BLaER1 (cell line): ENCODE data around the gene CDC42EP5.
A peak's percentile ranks its signal among the peaks of the same experiment; 100 is the strongest.

Source experiments
- H3K27ac ChIP-seq: shearing (Covaris generic); formaldehyde crosslinking; 2 replicates; pipeline ENCODE4 v1.8.1; 2022
- H3K27me3 ChIP-seq: shearing (Covaris generic); formaldehyde crosslinking; 2 replicates; pipeline ENCODE4 v1.8.1; 2022
- H3K36me3 ChIP-seq: shearing (Covaris generic); formaldehyde crosslinking; 2 replicates; pipeline ENCODE4 v1.8.1; 2022
- H3K4me1 ChIP-seq: shearing (Covaris generic); formaldehyde crosslinking; 2 replicates; pipeline ENCODE4 v1.8.1; 2022
- H3K4me2 ChIP-seq: shearing (Covaris generic); formaldehyde crosslinking; 2 replicates; pipeline ENCODE4 v1.8.1; 2022
- H3K4me3 ChIP-seq: shearing (Covaris generic); formaldehyde crosslinking; 2 replicates; pipeline ENCODE4 v1.8.1; 2022
- H3K9ac ChIP-seq: shearing (Covaris generic); formaldehyde crosslinking; 2 replicates; pipeline ENCODE4 v1.8.1; 2022
- H3K9me3 ChIP-seq: shearing (Covaris generic); formaldehyde crosslinking; 2 replicates; pipeline ENCODE4 v1.8.1; 2022
- H4K20me1 ChIP-seq: shearing (Covaris generic); formaldehyde crosslinking; 2 replicates; pipeline ENCODE4 v1.8.1; 2022
- Cebpa-rat ChIP-seq: shearing (Covaris generic); IDR thresholded peaks from 2 replicates; pipeline ENCODE4 v1.8.1; 2022

CDC42EP5 gene

DNA sequence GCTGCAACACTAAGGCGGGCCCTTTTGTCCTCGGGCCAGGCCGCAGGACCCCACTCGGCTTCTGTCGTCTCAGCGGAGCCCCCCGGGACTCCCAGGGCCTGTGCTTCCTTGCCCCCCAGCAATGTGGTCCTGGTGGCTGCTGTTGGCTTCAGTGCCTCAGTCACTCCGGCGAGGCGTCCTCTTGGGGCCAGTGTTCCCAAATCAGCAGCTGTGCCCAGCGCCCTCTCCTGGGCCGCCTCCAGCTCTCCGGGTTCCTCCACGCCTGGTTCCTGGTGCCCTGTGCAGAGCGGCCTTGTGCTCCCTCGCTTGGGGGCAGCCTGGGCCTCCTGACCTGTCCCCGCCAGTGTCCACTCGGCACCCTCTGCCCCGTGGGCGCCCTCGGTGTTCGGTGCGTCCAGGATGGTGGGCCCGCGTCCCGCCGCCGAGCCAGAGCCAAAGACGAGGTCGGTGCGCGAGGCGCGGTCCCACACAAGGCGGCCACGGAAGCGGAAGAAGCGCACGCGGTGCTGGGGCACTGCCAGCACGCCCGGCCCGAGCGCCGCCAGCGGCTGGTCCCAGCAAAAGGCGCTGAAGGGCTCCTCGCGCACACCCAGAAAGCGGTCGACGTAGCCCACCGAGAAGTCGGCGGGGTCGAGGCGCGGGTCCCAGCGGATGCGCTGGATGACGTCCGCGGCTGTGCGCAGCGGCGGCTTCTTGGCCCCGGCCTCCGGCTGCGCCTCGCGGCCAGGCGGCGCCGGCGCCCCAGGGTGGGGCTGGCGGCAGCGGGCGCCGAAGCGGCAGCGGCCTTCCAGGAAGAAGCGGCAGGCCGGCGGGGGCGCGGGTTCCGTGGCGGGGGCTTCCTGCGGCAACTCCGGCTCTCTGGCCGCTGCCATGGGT lies 10.2 kb downstream of the CDC42EP5 start:
- Histone ChIP-seq H3K4me2 (peak overlapping the region; percentile 97), H3K9me3 (no peaks in the 10 kb centered on the region), H4K20me1 (peaks cover 48% of the 10 kb centered on the region), H3K4me3 (peak overlapping the region; percentile 84), H3K9ac (peak overlapping the region; percentile 97), H3K27ac (peak overlapping the region; percentile 99), H3K4me1 (peaks cover 65% of the 10 kb centered on the region), H3K36me3 (peaks cover 42% of the 10 kb centered on the region), H3K27me3 (no peaks in the 10 kb centered on the region)
- no peak for TF ChIP-seq Cebpa-rat

DNA sequence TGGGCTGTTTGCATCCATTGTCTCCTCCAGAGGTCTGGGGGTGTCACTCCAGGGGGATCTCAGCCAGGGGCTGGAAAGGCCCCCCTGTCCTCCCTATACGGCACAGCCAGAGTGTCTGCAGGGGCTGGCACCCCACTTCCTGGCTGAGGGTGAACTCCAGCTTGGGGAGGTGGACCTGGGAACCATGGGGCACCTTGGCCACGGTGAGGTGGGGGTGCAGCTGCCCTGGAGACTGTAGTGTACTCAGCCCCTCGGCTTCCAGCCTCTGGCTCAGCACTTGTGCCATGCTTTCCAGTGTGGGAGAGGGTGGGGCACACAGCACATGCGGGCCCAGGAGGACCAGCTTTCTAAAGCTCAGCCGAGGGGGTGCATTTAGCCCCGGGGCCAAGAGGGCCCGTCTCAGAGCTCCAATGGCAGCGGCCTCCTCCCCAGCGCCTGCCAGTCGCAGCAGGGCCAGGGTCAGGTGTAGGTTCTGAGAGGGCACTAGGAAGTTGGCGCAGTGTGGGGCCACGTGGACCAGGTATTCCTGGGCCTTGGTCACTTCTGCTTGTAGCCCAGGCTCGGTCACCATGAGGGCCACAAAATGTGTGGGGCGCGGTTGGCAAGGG lies 10.9 kb downstream of the CDC42EP5 start:
- Histone ChIP-seq H3K4me3 (peak overlapping the region; percentile 84), H3K9me3 (no peaks in the 10 kb centered on the region), H3K9ac (peak overlapping the region; percentile 97), H3K27ac (peak overlapping the region; percentile 99), H3K4me2 (peak overlapping the region; percentile 97), H3K4me1 (peaks cover 63% of the 10 kb centered on the region), H3K27me3 (no peaks in the 10 kb centered on the region), H3K36me3 (peaks cover 49% of the 10 kb centered on the region), H4K20me1 (peaks cover 55% of the 10 kb centered on the region)
- no peak for TF ChIP-seq Cebpa-rat

DNA sequence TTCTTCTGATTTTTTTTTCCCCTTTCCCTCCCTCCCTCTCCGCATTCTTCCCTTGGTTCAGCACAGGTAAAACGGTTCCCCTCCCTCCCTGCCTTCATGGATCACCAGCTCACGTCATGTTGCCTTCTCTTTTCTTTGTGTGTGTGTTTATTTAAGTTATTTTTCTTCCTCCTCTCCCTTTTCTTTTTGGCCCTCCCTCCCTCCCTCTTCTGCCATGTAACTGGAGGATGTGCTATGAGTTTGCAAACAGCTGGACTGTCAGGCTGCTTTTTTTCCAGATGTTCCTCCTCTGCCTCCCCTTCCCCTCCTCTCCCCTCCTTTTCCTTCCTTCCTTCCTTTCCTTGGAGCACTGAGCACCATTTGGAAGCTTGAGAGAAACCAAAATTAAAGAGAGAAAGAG lies 11.5 kb downstream of the CDC42EP5 start:
- peaks cover 61% of the 10 kb centered on the region for H4K20me1 ChIP-seq
- peak overlapping the region; percentile 84 for H3K4me3 ChIP-seq
- TF ChIP-seq Cebpa-rat = no peak
- H3K36me3 ChIP-seq = peaks cover 55% of the 10 kb centered on the region
- no peaks in the 10 kb centered on the region for H3K9me3 ChIP-seq
- peaks cover 62% of the 10 kb centered on the region for H3K4me1 ChIP-seq
- no peaks in the 10 kb centered on the region for H3K27me3 ChIP-seq
- H3K9ac ChIP-seq = peak overlapping the region; percentile 97
- peak overlapping the region; percentile 99 for H3K27ac ChIP-seq
- peak overlapping the region; percentile 97 for H3K4me2 ChIP-seq

DNA sequence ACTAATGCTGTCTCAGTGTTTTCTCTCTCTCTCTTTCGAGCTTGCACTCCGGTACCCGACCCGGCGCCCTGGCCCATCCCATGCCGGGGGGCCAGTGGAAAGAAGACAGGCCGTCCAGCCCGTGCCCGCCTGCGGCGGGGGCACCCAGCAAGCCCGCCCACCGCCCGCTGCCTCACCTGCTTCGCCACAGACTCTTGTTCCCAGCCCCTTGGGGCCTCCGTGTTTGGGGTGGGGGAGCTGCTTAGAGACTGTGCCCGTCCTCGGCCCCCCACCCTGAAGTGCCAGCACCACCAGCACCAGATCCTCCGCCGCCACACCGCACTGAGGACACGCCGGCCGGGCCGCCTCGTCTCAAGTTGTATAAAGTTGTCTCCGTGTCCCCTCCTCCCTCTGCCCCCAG lies 11.9 kb downstream of the CDC42EP5 start:
- Histone ChIP-seq H3K27ac (peak overlapping the region; percentile 60), H3K36me3 (peaks cover 59% of the 10 kb centered on the region), H3K27me3 (no peaks in the 10 kb centered on the region), H3K9ac (peak overlapping the region; percentile 67), H3K4me1 (peaks cover 58% of the 10 kb centered on the region), H3K4me3 (peak overlapping the region; percentile 44), H3K9me3 (no peaks in the 10 kb centered on the region), H4K20me1 (peaks cover 65% of the 10 kb centered on the region), H3K4me2 (peak overlapping the region; percentile 97)
- TF ChIP-seq Cebpa-rat = no peak

DNA sequence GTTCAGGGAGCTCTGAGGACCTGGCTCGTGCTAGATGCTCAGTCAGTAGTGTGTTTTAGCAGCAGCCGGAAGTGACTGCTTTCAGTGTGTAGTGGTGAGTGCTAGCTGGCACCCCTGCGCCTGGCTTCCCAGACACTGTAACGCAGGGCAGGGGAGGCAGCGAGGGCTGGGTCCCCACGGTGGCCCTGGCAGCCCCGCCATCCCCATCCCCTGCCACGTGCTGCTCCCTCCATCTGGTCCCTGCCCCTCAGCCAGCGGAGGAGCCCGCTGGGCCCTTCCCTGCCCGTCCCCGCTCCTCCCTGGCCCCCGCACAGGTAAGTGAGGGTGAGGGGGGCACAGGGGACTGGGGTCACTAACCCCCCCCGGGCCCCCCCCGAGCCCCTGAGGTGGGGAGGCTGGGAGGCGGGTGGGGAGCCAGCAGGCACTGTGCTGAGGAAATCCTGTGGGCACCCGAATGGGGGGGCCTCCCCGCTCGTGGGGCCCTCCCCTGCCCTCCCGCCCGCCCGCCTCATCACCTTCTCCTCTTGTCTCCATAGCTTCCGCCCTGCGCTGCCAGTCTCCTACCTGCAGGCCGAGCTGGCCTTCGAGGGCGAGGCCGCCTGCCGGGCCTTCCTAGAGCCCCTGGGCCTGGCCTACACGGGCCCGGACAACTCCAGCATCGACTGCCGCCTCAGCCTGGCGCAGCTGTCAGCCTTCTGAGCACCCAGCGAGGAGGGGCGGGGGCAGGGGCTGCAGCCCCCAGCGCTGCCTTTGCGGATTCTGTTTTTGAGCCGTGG lies 12.7 kb downstream of the CDC42EP5 start:
- Histone ChIP-seq H3K9ac (peak overlapping the region; percentile 67), H3K36me3 (peaks cover 66% of the 10 kb centered on the region), H3K4me2 (peak overlapping the region; percentile 97), H3K9me3 (no peaks in the 10 kb centered on the region), H3K4me3 (peak overlapping the region; percentile 44; the same call in 1 of the 2 replicates), H4K20me1 (peaks cover 73% of the 10 kb centered on the region), H3K27me3 (no peaks in the 10 kb centered on the region), H3K27ac (peak overlapping the region; percentile 60), H3K4me1 (peaks cover 50% of the 10 kb centered on the region)
- no peak for TF ChIP-seq Cebpa-rat

- H4K20me1 ChIP-seq = peaks cover 81% of the 10 kb centered on the region
- H3K4me1 ChIP-seq = peaks cover 42% of the 10 kb centered on the region
- H3K4me2 ChIP-seq = peak overlapping the region; percentile 52
- H3K4me3 ChIP-seq = no peak overlapping the region
- no peaks in the 10 kb centered on the region for H3K27me3 ChIP-seq
- no peak for TF ChIP-seq Cebpa-rat
- peaks cover 75% of the 10 kb centered on the region for H3K36me3 ChIP-seq
- peak overlapping the region; percentile 56; the same call in 1 of the 2 replicates for H3K27ac ChIP-seq
- no peaks in the 10 kb centered on the region for H3K9me3 ChIP-seq
- peak overlapping the region; percentile 25 for H3K9ac ChIP-seq
Measured at GRCh38 chr19:54459282-54460229, 13.5 kb downstream of the CDC42EP5 start.

- Histone ChIP-seq H3K4me1 (peaks cover 42% of the 10 kb centered on the region), H3K27ac (no peak overlapping the region), H3K27me3 (no peaks in the 10 kb centered on the region), H3K4me2 (peak overlapping the region; percentile 52), H3K9ac (no peak overlapping the region), H3K4me3 (no peak overlapping the region), H3K36me3 (peaks cover 83% of the 10 kb centered on the region), H3K9me3 (no peaks in the 10 kb centered on the region), H4K20me1 (peaks cover 89% of the 10 kb centered on the region)
- TF ChIP-seq Cebpa-rat = no peak
Measured at GRCh38 chr19:54458648-54459281, 14.3 kb downstream of the CDC42EP5 start.

DNA sequence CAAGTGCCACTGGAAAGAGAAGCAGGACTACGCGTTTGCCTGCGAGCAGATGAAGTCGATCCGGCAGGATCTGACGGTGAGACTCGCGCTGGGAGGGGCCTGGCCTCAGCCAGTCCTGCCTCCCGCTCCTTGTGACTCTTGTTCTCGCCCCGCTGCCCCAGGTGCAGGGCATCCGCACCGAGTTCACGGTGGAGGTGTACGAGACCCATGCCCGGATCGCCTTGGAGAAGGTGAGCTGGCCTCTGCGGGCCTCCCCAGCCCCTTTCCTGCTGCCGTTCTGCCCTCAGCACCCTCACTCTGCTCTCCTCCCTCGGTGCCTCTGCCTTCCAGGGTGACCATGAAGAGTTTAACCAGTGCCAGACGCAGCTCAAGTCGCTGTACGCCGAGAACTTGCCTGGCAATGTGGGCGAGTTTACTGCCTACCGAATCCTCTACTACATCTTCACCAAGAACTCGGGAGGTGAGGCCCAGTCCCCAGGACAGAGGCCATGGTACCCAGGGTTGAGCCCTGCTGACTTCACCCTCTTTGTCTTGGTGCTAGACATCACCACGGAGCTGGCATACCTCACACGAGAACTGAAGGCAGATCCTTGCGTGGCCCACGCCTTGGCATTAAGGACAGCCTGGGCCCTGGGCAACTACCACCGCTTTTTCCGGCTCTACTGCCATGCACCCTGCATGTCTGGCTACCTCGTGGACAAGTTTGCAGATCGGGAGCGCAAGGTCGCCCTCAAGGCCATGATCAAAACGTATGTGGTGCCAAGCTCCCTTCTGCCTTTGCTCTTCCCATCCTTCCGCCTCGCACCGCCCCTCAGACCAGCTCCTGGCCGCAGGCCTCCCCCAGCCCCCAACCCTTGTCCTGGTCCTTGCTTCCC lies 15.1 kb downstream of the CDC42EP5 start:
- no peak for TF ChIP-seq Cebpa-rat
- peaks cover 42% of the 10 kb centered on the region for H3K4me1 ChIP-seq
- peaks cover 97% of the 10 kb centered on the region for H4K20me1 ChIP-seq
- H3K4me3 ChIP-seq = no peak overlapping the region
- peaks cover 91% of the 10 kb centered on the region for H3K36me3 ChIP-seq
- H3K27me3 ChIP-seq = no peaks in the 10 kb centered on the region
- H3K9me3 ChIP-seq = no peaks in the 10 kb centered on the region
- no peak overlapping the region for H3K27ac ChIP-seq
- no peak overlapping the region for H3K9ac ChIP-seq
- H3K4me2 ChIP-seq = no peak overlapping the region
